GM21786 (cell line): Measurements from ENCODE around the gene DUS3L.
"Not testable (repeated sequence)": the region's sequence is repeated elsewhere in the genome, so short reads cannot be mapped to it uniquely, and the experiment has no call there.

ENCODE experiments used
- ATAC-seq: cut with Tn5 transposase; IDR thresholded peaks from one replicate; pipeline ENCODE4 v1.9.1; 2021; ENCODE audit not compliant: unreplicated experiment

Gene DUS3L

DNA sequence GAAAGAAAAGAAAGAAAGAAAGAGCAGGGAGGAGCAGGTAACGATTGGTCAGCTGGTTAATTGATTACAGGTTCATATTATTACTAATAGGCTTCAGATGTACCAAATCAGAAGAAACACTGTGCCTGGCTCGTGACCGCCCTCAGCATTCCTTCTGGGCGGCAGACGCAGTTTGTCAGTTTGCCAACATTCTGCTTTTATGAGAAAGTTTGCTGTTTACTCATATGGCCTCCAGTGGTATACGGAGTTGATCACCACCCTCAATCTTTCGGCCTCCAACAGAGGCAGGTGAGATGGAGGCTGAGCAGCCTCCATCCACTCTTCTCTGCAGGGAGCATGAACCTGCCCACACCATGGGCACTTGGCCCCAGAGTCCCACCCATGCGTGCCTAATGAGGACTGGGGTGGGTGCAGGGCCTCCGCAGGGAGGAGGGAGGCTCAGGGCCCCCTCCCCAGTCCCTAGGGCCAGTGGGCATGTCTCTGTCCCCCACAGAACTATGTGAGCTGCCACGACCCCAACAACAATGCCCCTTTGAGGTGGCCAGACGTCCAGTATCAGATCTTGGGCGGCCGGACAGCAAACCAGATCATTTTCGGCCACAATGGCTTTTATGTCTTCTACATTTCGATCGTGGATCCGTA, 15.2 kb downstream of the DUS3L start:
- no peak for ATAC-seq

- no peak for ATAC-seq
These were observed 16.0 kb downstream of the DUS3L start for GRCh38 chr19:5774921-5775320.

- ATAC-seq: no peak
These were observed 17.7 kb downstream of the DUS3L start for GRCh38 chr19:5773276-5773675.

GRCh38 chr19:5772416-5772815, 18.5 kb downstream of the DUS3L start:
- ATAC-seq: no peak

DNA sequence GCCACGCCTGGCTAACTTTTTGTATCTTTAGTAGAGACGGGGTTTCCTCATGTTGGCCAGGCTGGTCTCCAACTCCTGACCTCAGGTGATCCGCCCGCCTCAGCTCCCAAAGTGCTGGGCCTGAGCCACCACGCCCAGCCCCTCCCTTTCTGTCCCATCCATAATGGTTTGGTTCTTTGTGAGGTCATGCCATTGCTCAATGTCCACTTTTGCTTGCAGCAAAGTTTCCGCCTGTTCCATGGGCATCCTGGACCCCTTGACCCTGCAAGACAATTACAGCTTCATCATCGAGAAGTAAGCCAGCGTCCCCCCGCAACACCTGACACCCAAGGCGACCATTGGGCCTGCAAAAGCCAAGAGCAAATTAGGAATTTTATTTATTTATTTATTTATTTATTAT, 23.0 kb downstream of the DUS3L start:
- no peak for ATAC-seq

GRCh38 chr19:5765220-5765619, 25.7 kb downstream of the DUS3L start:
- ATAC-seq: no peak

DNA sequence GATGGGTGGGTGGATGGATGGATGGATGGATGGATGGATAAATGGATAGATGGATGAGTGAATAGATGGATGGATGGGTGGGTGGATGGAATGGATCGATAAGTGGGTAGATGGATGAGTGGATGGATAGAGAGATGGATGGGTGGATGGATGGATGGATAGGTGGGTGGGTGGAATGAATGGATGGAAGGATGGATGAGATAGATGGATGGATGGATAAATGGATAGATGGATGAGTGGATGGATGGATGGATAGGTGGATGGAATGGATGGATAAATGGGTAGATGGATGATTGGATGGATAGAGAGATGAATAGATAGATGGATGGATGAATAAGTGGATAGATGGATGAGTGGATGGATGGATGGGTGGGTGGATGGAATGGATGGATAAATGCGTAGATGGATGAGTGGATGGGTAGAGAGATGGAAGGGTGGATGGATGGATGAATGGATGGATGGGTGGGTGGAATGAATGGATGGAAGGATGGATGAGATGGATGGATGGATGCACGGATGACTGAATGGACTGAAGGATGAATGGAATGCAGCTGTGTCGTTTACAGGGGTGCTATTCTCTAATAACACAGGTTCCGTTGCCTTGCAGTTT, 28.2 kb downstream of the DUS3L start:
- no peak for ATAC-seq

DNA sequence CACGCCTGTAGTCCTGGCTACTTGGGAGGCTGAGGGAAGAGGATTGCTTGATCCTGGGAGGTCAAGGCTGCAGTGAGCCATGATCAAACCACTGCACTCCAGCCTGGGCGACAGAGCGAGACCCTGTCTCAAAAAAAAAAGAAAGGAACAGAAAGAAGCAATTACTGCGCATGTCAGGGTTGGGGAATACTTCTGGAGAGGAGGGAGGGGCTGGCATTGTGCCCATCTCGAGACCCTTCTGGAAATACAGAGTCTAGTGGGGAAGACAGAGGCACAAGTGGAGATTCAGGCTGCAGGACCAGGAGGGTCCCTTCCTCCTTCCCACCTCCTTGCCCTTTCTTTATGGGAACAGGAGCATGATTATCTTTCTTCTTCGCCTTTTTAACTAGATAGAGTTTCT, 37.2 kb downstream of the DUS3L start:
- ATAC-seq: no peak

DNA sequence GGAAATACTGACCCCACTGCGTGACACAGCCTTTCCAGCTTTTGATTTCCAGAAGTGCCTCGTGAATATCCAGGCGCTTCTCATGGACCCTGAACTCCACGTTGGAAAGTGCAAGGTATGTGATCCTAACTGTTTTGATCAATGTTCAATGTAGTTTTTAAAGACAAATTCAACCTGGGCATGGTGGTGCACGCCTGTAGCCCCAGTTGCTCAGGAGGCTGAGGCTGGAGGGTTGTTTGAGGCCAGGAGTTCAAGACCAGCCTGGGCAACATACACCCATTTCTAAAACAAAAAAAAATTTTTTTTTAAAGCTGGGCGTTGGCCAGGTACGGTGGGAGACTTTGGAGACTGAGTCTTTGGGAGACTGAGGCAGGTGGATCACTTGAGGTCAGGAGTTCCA, 39.3 kb downstream of the DUS3L start:
- ATAC-seq: no peak

DNA sequence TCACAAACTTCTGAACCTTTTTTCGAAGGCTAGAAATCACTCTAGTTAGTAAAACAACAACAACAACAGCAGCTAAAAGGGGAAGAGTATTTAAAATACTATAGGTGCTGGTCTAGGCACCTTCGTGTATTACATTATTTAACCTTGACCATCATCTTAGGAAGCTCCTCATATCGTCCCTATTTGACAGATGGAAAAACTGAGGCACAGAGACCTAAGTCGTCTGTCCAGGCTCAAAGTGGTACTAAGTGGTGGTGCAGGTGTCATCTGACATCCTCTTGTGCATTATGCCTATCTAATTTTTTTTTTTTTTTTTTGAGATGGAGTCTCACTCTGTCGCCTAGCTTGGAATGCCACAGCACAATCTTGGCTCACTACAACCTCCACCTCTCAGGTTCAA, 41.5 kb downstream of the DUS3L start:
- ATAC-seq: no peak

DNA sequence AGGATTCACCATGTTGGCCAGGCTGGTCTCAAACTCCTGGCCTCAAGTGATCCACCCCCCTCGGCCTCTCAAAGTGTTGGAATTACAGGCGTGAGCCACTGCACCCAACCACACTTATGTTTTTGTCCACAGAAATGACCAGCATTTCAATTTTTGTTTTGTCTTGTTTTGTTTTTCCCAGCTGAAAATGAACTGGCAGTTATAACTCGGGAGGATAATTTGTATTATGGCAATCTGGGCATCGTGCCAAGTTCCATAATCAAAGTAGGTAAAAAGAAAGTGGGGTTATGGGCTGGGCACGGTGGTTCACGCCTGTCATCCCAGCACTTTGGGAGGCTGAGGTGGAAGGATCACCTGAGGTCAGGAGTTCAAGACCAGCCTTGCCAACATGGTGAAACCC, 42.0 kb downstream of the DUS3L start:
- not testable (repeated sequence) for ATAC-seq

DNA sequence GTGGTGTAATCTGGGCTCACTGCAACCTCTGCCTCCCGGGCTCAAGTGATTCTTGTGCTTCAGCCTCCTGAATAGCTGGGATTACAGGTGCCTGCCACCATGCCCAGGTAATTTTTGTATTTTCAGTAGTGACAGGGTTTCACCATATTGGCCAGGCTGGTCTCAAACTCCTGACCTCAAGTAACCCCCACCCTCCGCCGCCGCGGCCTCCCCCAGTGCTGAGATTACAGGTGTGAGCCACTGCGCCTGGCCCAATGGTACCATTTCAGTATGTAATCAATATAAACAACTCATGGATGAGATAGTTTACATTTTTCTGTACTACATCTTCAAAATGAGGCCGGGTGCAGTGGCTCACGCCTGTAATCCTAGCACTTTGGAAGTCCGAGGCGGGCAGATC, 46.0 kb downstream of the DUS3L start:
- not testable (repeated sequence) for ATAC-seq

- ATAC-seq: no peak
These were observed 47.3 kb downstream of the DUS3L start for GRCh38 chr19:5743630-5744029.

- no peak for ATAC-seq
These were observed 48.9 kb downstream of the DUS3L start for GRCh38 chr19:5742051-5742450.

GRCh38 chr19:5738423-5738822, 52.5 kb downstream of the DUS3L start:
- no peak for ATAC-seq
